ENCODE results near the gene VGLL4. TPM values are rescaled to one million over a fixed set of nuclear protein-coding genes. Genes with fewer than 3 reads are reported as not detected.
"Not testable (repeated sequence)": the region's sequence is repeated elsewhere in the genome, so short reads cannot be mapped to it uniquely, and the experiment has no call there.

VGLL4 gene
- total RNA-seq, 2 donors from 2014 or later: 57.7 to 63.7 TPM

GRCh38 chr3:11575677-11576076 lies 68.0 kb downstream of the VGLL4 start:
- H3K4me1 ChIP-seq: no peaks in the 10 kb centered on the region
- intact Hi-C loops (cut with DNase I): no loop called here
- H3K9me3 ChIP-seq: no peaks in the 10 kb centered on the region
- no peaks in the 10 kb centered on the region for H3K36me3 ChIP-seq
- DNase-seq: no peak
- no peak for TF ChIP-seq CTCF (IDR thresholded peaks at IDR 0.05)
- no peak overlapping the region for H3K9ac ChIP-seq (ENCODE audit: low read depth in 2 of 2, low read length in 2 of 2)
- H3K4me3 ChIP-seq: no peak overlapping the region
- H3K27ac ChIP-seq: no peak overlapping the region
- H3K27me3 ChIP-seq: no peaks in the 10 kb centered on the region

GRCh38 chr3:11574981-11575669 lies 68.6 kb downstream of the VGLL4 start:
- Histone ChIP-seq H3K36me3 (no peaks in the 10 kb centered on the region), H3K27me3 (no peaks in the 10 kb centered on the region), H3K9ac (ENCODE audit: low read depth in 2 of 2, low read length in 2 of 2) (no peak overlapping the region), H3K27ac (no peak overlapping the region), H3K4me1 (no peaks in the 10 kb centered on the region), H3K9me3 (no peaks in the 10 kb centered on the region), H3K4me3 (no peak overlapping the region)
- no peak for TF ChIP-seq CTCF (IDR thresholded peaks at IDR 0.05)
- intact Hi-C loops (cut with DNase I): no loop called here
- DNase-seq: no peak

GRCh38 chr3:11572660-11573059 lies 71.1 kb downstream of the VGLL4 start:
- H3K27me3 ChIP-seq; H3K36me3 ChIP-seq; DNase-seq; H3K4me3 ChIP-seq; H3K27ac ChIP-seq; intact Hi-C loops (cut with DNase I); H3K4me1 ChIP-seq; H3K9me3 ChIP-seq; H3K9ac ChIP-seq (ENCODE audit: low read depth in 2 of 2, low read length in 2 of 2): not testable (repeated sequence)

GRCh38 chr3:11570789-11571495 lies 72.8 kb downstream of the VGLL4 start:
- no peaks in the 10 kb centered on the region for H3K9me3 ChIP-seq
- H3K27me3 ChIP-seq: no peaks in the 10 kb centered on the region
- H3K9ac ChIP-seq (ENCODE audit: low read depth in 2 of 2, low read length in 2 of 2): no peak overlapping the region
- H3K36me3 ChIP-seq: no peaks in the 10 kb centered on the region
- intact Hi-C loops (cut with DNase I): no loop called here
- no peaks in the 10 kb centered on the region for H3K4me1 ChIP-seq
- no peak for DNase-seq
- no peak overlapping the region for H3K4me3 ChIP-seq
- TF ChIP-seq CTCF (IDR thresholded peaks at IDR 0.05): no peak
- H3K27ac ChIP-seq: no peak overlapping the region

GRCh38 chr3:11570251-11570650 lies 73.5 kb downstream of the VGLL4 start:
- H3K27ac ChIP-seq: peak overlapping the region; percentile 77
- no peaks in the 10 kb centered on the region for H3K27me3 ChIP-seq
- no peaks in the 10 kb centered on the region for H3K9me3 ChIP-seq
- H3K9ac ChIP-seq (ENCODE audit: low read depth in 2 of 2, low read length in 2 of 2): no peak overlapping the region
- DNase-seq: no peak
- H3K4me3 ChIP-seq: no peak overlapping the region
- TF ChIP-seq CTCF (IDR thresholded peaks at IDR 0.05): no peak
- H3K4me1 ChIP-seq: no peaks in the 10 kb centered on the region
- intact Hi-C loops (cut with DNase I): no loop called here
- no peaks in the 10 kb centered on the region for H3K36me3 ChIP-seq

GRCh38 chr3:11569156-11569741 lies 74.5 kb downstream of the VGLL4 start:
- Histone ChIP-seq H3K4me1 (no peaks in the 10 kb centered on the region), H3K9ac (ENCODE audit: low read depth in 2 of 2, low read length in 2 of 2) (peak overlapping the region; percentile 38 to 53), H3K4me3 (no peak overlapping the region), H3K36me3 (no peaks in the 10 kb centered on the region), H3K9me3 (no peaks in the 10 kb centered on the region), H3K27me3 (no peaks in the 10 kb centered on the region), H3K27ac (peak overlapping the region; percentile 77)
- DNase-seq: no peak
- intact Hi-C loops (cut with DNase I): no loop called here
- no peak for TF ChIP-seq CTCF (IDR thresholded peaks at IDR 0.05)
